Naive thymus-derived CD4-positive, alpha-beta T cell (primary cell): Measurements from ENCODE around the gene MEGF11. TPM values are rescaled to one million over a fixed set of nuclear protein-coding genes. Genes with fewer than 3 reads are reported as not detected.
"Not testable (repeated sequence)": the region's sequence is repeated elsewhere in the genome, so short reads cannot be mapped to it uniquely, and the experiment has no call there.

Source experiments
- ATAC-seq: fragments of 150-1000 bp; cut with Tn5 transposase; 2 replicates; pipeline ENCODE4 v1.10.0; 2021; ENCODE audit warnings: mild to moderate bottlenecking, moderate library complexity
- CTCF ChIA-PET: fragments of 350-600 bp; sonication (Branson Sonifier 250); formaldehyde crosslinking; loops from one replicate; lab custom pipeline; 2021; ENCODE audit warnings: antibody characterized with exemption; lab: Charles Lee
- POLR2A ChIA-PET: fragments of 350-600 bp; sonication (Branson Sonifier 250); formaldehyde crosslinking; loops from one replicate; lab custom pipeline; 2021; ENCODE audit warnings: antibody characterized with exemption, inconsistent platforms; lab: Charles Lee
- DNase-seq, 9 donors: peaks; one replicate each; pipeline versions ENCODE4 v3.0.0 to v3.0.0-alpha.2; 2020 to 2022; ENCODE audit warnings: mixed read lengths in 1 of 9
- H3K27ac ChIP-seq: one replicate; pipeline ENCODE4 v1.7.0; 2013; ENCODE audit warnings: mild to moderate bottlenecking, low read depth, low read length, moderate library complexity
- H3K27me3 ChIP-seq, 2 donors: one replicate each; pipeline ENCODE4 v1.7.0; 2013; ENCODE audit warnings: low read length in 2 of 2, mild to moderate bottlenecking in 2 of 2, moderate library complexity in 2 of 2; ENCODE audit not compliant: control insufficient read depth in 2 of 2, insufficient read depth in 2 of 2
- H3K36me3 ChIP-seq, 3 experiments: 1 replicate in 2 of 3; 2 replicates in 1 of 3; pipeline ENCODE4 v1.7.0; 2013; ENCODE audit warnings: low read length in 3 of 3, mild to moderate bottlenecking in 3 of 3, moderate library complexity in 1 of 3; ENCODE audit not compliant: insufficient read depth in 3 of 3, control insufficient read depth in 2 of 3
- H3K4me1 ChIP-seq, 2 donors: one replicate each; pipeline ENCODE4 v1.7.0; 2013; ENCODE audit warnings: low read length in 2 of 2, mild to moderate bottlenecking in 2 of 2, moderate library complexity in 1 of 2; ENCODE audit not compliant: control insufficient read depth in 2 of 2, insufficient read depth in 2 of 2
- H3K4me3 ChIP-seq: 2 replicates; pipeline ENCODE4 v1.7.0; 2013; ENCODE audit warnings: mild to moderate bottlenecking, low read length
- H3K9me3 ChIP-seq, 3 experiments: 1 replicate in 2 of 3; 2 replicates in 1 of 3; pipeline ENCODE4 v1.7.0; 2013; ENCODE audit warnings: low read length in 3 of 3; ENCODE audit not compliant: control insufficient read depth in 2 of 3
- H3K27ac Mint-ChIP-seq, 9 donors: one replicate each; pipeline ENCODE4 v1.8.0; 2020 to 2022; ENCODE audit warnings: mixed read lengths in 9 of 9, mild to moderate bottlenecking in 8 of 9, moderate library complexity in 5 of 9, inconsistent platforms in 2 of 9
- H3K27me3 Mint-ChIP-seq, 5 donors: one replicate each; pipeline ENCODE4 v1.8.0; 2021 to 2022; ENCODE audit warnings: mixed read lengths in 5 of 5, mild to moderate bottlenecking in 1 of 5
- H3K36me3 Mint-ChIP-seq, 5 donors: one replicate each; pipeline ENCODE4 v1.8.0; 2020 to 2022; ENCODE audit warnings: mixed read lengths in 5 of 5, mild to moderate bottlenecking in 3 of 5, inconsistent platforms in 1 of 5
- H3K4me1 Mint-ChIP-seq, 7 donors: one replicate each; pipeline ENCODE4 v1.8.0; 2020 to 2022; ENCODE audit warnings: mixed read lengths in 7 of 7, mild to moderate bottlenecking in 3 of 7, inconsistent platforms in 1 of 7
- H3K4me3 Mint-ChIP-seq, 10 donors: one replicate each; pipeline ENCODE4 v1.8.0; 2020 to 2022; ENCODE audit warnings: mild to moderate bottlenecking in 10 of 10, mixed read lengths in 10 of 10, moderate library complexity in 6 of 10, inconsistent platforms in 2 of 10
- H3K9me3 Mint-ChIP-seq, 11 donors: one replicate each; pipeline ENCODE4 v1.8.0; 2020 to 2022; ENCODE audit warnings: mixed read lengths in 11 of 11, mild to moderate bottlenecking in 4 of 11, inconsistent platforms in 1 of 11, moderate library complexity in 1 of 11
- intact Hi-C, 2 donors: fragments of 100-400 bp; cut with micrococcal nuclease; formaldehyde crosslinking; loops; one replicate each; pipeline ENCODE4 v1.15.1; 2023
- polyA plus RNA-seq, 2 donors: library from polyadenylated mRNA; unstranded; fragments of 300-500 nt; fragmentation: Illumina TruSeq; gene quantifications; one replicate each; pipeline ENCODE4 v1.2.3, GENCODE V29; 2021
- total RNA-seq, 6 experiments: library from RNA in 5 of 6; stranded (reverse) in 5 of 6; gene quantifications; 1 replicate in 5 of 6; 2 replicates in 1 of 6; pipeline ENCODE4 v1.2.3 and lab custom pipeline; 2021 to 2026

The MEGF11 gene
- total and polyA plus RNA-seq, 7 experiments from 2014 or later = 0.45 TPM; not detected in 6

GRCh38 chr15:66004618-66005262 lies 248.8 kb downstream of the MEGF11 start:
- no peaks in the 10 kb centered on the region for H3K4me1 ChIP-seq
- ATAC-seq = no peak
- ChIA-PET CTCF (no interaction called here), POLR2A (no interaction called here)
- Mint-ChIP-seq H3K4me1 (peaks cover 0 to 1% (median 0%) of the 10 kb centered on the region in 7 donors), H3K4me3 (no peak overlapping the region), H3K9me3 (peaks cover 0 to 5% (median 0%) of the 10 kb centered on the region in 11 donors), H3K27ac (no peak overlapping the region), H3K36me3 (peaks cover 0 to 5% (median 0%) of the 10 kb centered on the region in 5 donors), H3K27me3 (peaks cover 8 to 44% (median 28%) of the 10 kb centered on the region in 5 donors)
- peak in 2 of 9 donors; percentile 21 to 32 for DNase-seq
- no peaks in the 10 kb centered on the region for H3K36me3 ChIP-seq
- no peaks in the 10 kb centered on the region for H3K9me3 ChIP-seq
- H3K27ac ChIP-seq = no peak overlapping the region
- H3K27me3 ChIP-seq = no peaks in the 10 kb centered on the region
- intact Hi-C loops = no loop called here
- H3K4me3 ChIP-seq = no peak overlapping the region

- H3K27ac Mint-ChIP-seq, CTCF ChIA-PET, POLR2A ChIA-PET, H3K9me3 ChIP-seq, H3K4me3 ChIP-seq, H3K36me3 Mint-ChIP-seq, H3K27me3 ChIP-seq, ATAC-seq, H3K4me1 ChIP-seq, H3K36me3 ChIP-seq, H3K4me1 Mint-ChIP-seq, H3K27ac ChIP-seq, H3K4me3 Mint-ChIP-seq, DNase-seq, H3K9me3 Mint-ChIP-seq, intact Hi-C loops: not testable (repeated sequence)
- H3K27me3 Mint-ChIP-seq = peaks cover 10 to 49% (median 28%) of the 10 kb centered on the region in 5 donors
Measured at GRCh38 chr15:66003129-66003528, 250.4 kb downstream of the MEGF11 start.

- Histone ChIP-seq H3K4me1 (no peaks in the 10 kb centered on the region), H3K27me3 (no peaks in the 10 kb centered on the region), H3K4me3 (no peak overlapping the region), H3K9me3 (no peaks in the 10 kb centered on the region), H3K27ac (no peak overlapping the region), H3K36me3 (no peaks in the 10 kb centered on the region)
- Mint-ChIP-seq H3K4me1 (no peaks in the 10 kb centered on the region), H3K27me3 (peaks cover 10 to 46% (median 28%) of the 10 kb centered on the region in 5 donors), H3K4me3 (no peak overlapping the region), H3K27ac (no peak overlapping the region), H3K36me3 (peaks cover 0 to 5% (median 0%) of the 10 kb centered on the region in 5 donors), H3K9me3 (peaks cover 0 to 5% (median 0%) of the 10 kb centered on the region in 11 donors)
- ATAC-seq (no peak), DNase-seq (no peak)
- CTCF ChIA-PET = interaction anchor here (0.8 kb wide), 1 partner anchor 601 kb away, joined by 4 read pairs; no protein-coding TSS in a partner anchor
- POLR2A ChIA-PET = no interaction called here
- intact Hi-C loops = no loop called here
Measured at GRCh38 chr15:66001717-66002426, 251.7 kb downstream of the MEGF11 start.

- POLR2A ChIA-PET = no interaction called here
- CTCF ChIA-PET = no interaction called here
- Mint-ChIP-seq H3K27me3 (peaks cover 10 to 38% (median 26%) of the 10 kb centered on the region in 5 donors), H3K27ac (no peak overlapping the region), H3K36me3 (peaks cover 0 to 5% (median 0%) of the 10 kb centered on the region in 5 donors), H3K4me1 (no peaks in the 10 kb centered on the region), H3K4me3 (no peak overlapping the region), H3K9me3 (peaks cover 0 to 5% (median 0%) of the 10 kb centered on the region in 11 donors)
- ATAC-seq = no peak
- H3K4me1 ChIP-seq = no peaks in the 10 kb centered on the region
- DNase-seq = no peak
- no peaks in the 10 kb centered on the region for H3K27me3 ChIP-seq
- intact Hi-C loops = no loop called here
- H3K9me3 ChIP-seq = no peaks in the 10 kb centered on the region
- no peak overlapping the region for H3K4me3 ChIP-seq
- no peaks in the 10 kb centered on the region for H3K36me3 ChIP-seq
- no peak overlapping the region for H3K27ac ChIP-seq
Measured at GRCh38 chr15:66001042-66001441, 252.5 kb downstream of the MEGF11 start.

- ChIA-PET CTCF (no interaction called here), POLR2A (no interaction called here)
- H3K27me3 ChIP-seq = no peaks in the 10 kb centered on the region
- peaks cover 0 to 3% (median 0%) of the 10 kb centered on the region in 11 donors for H3K9me3 Mint-ChIP-seq
- intact Hi-C loops = no loop called here
- H3K27ac ChIP-seq = no peak overlapping the region
- peaks cover 13 to 28% (median 22%) of the 10 kb centered on the region in 5 donors for H3K27me3 Mint-ChIP-seq
- no peak for ATAC-seq
- no peaks in the 10 kb centered on the region for H3K9me3 ChIP-seq
- DNase-seq = no peak
- H3K4me3 ChIP-seq = no peak overlapping the region
- H3K27ac Mint-ChIP-seq = no peak overlapping the region
- H3K36me3 Mint-ChIP-seq = no peaks in the 10 kb centered on the region
- no peaks in the 10 kb centered on the region for H3K4me1 ChIP-seq
- no peak overlapping the region for H3K4me3 Mint-ChIP-seq
- no peaks in the 10 kb centered on the region for H3K4me1 Mint-ChIP-seq
- H3K36me3 ChIP-seq = no peaks in the 10 kb centered on the region
Measured at GRCh38 chr15:65998486-65998885, 255.1 kb downstream of the MEGF11 start.

GRCh38 chr15:65996901-65997300 lies 256.6 kb downstream of the MEGF11 start:
- no peaks in the 10 kb centered on the region for H3K36me3 Mint-ChIP-seq
- peaks cover 0 to 3% (median 0%) of the 10 kb centered on the region in 11 donors for H3K9me3 Mint-ChIP-seq
- Histone ChIP-seq H3K4me1 (no peaks in the 10 kb centered on the region), H3K4me3 (no peak overlapping the region), H3K36me3 (no peaks in the 10 kb centered on the region), H3K27me3 (no peaks in the 10 kb centered on the region), H3K27ac (no peak overlapping the region), H3K9me3 (no peaks in the 10 kb centered on the region)
- intact Hi-C loops = no loop called here
- ChIA-PET CTCF (no interaction called here), POLR2A (no interaction called here)
- H3K27me3 Mint-ChIP-seq = peaks cover 20 to 34% (median 28%) of the 10 kb centered on the region in 5 donors
- no peak overlapping the region for H3K27ac Mint-ChIP-seq
- no peak overlapping the region for H3K4me3 Mint-ChIP-seq
- H3K4me1 Mint-ChIP-seq = no peaks in the 10 kb centered on the region
- ATAC-seq = no peak
- no peak for DNase-seq
